Measurements from ENCODE around the gene LHFPL6. TPM values are rescaled to one million over a fixed set of nuclear protein-coding genes. Genes with fewer than 3 reads are reported as not detected.

LHFPL6 gene
- polyA plus RNA-seq, 5 donors: 83.3 to 103 (median 92.4) TPM

GRCh38 chr13:39310961-39311360, 292.0 kb downstream of the LHFPL6 start:
- no peak for DNase-seq

- no peak for DNase-seq
Measured at GRCh38 chr13:39306639-39307589, 296.1 kb downstream of the LHFPL6 start.

GRCh38 chr13:39302820-39303219, 300.2 kb downstream of the LHFPL6 start:
- no peak for DNase-seq

GRCh38 chr13:39298951-39299350, 304.0 kb downstream of the LHFPL6 start:
- no peak for DNase-seq

- no peak for DNase-seq
Measured at GRCh38 chr13:39297664-39298171, 305.3 kb downstream of the LHFPL6 start.

GRCh38 chr13:39297023-39297422, 306.0 kb downstream of the LHFPL6 start:
- no peak for DNase-seq

- no peak for DNase-seq
Measured at GRCh38 chr13:39296193-39296592, 306.8 kb downstream of the LHFPL6 start.

Other genes with a start within 250 kb of the LHFPL6 start
- 10 to 100 TPM; 27.0 to 43.6 (median 39.4) TPM for gene COG6, start 52.5 kb upstream of the LHFPL6 start, polyA plus RNA-seq (ENCODE audit: insufficient read depth in 1 of 5, insufficient read length in 5 of 5, low replicate concordance in 1 of 5)

Data from right lung (tissue), 5 donors.